Mucosa of rectum (tissue), 2 donors: ENCODE measurements around the gene CFDP1.

Experiments used
- H3K27ac ChIP-seq, 2 donors: one replicate each; pipeline ENCODE4 v1.7.0; 2013; ENCODE audit warnings: inconsistent platforms in 2 of 2, low read depth in 2 of 2, low read length in 2 of 2
- H3K27me3 ChIP-seq, 2 donors: one replicate each; pipeline ENCODE4 v1.7.0; 2013; ENCODE audit warnings: low read length in 2 of 2; ENCODE audit not compliant: control insufficient read depth in 2 of 2, insufficient read depth in 2 of 2
- H3K36me3 ChIP-seq, 2 donors: one replicate each; pipeline ENCODE4 v1.7.0; 2013; ENCODE audit warnings: low read length in 2 of 2; ENCODE audit not compliant: control insufficient read depth in 2 of 2, insufficient read depth in 2 of 2
- H3K4me1 ChIP-seq, 2 donors: one replicate each; pipeline ENCODE4 v1.7.0; 2013; ENCODE audit warnings: low read length in 2 of 2, mild to moderate bottlenecking in 1 of 2; ENCODE audit not compliant: control insufficient read depth in 2 of 2, insufficient read depth in 2 of 2
- H3K4me3 ChIP-seq, 2 donors: one replicate each; pipeline ENCODE4 v1.7.0; 2013; ENCODE audit warnings: low read length in 2 of 2
- H3K9ac ChIP-seq, 2 donors: one replicate each; pipeline ENCODE4 v1.7.0; 2013; ENCODE audit warnings: low read length in 2 of 2, low read depth in 1 of 2, mild to moderate bottlenecking in 1 of 2
- H3K9me3 ChIP-seq, 2 donors: one replicate each; pipeline ENCODE4 v1.7.0; 2013; ENCODE audit warnings: low read length in 2 of 2; ENCODE audit not compliant: control insufficient read depth in 2 of 2
- donor health status: healthy.
- donor health status: Normal muscosa, but diverticular disease.

Gene CFDP1

DNA sequence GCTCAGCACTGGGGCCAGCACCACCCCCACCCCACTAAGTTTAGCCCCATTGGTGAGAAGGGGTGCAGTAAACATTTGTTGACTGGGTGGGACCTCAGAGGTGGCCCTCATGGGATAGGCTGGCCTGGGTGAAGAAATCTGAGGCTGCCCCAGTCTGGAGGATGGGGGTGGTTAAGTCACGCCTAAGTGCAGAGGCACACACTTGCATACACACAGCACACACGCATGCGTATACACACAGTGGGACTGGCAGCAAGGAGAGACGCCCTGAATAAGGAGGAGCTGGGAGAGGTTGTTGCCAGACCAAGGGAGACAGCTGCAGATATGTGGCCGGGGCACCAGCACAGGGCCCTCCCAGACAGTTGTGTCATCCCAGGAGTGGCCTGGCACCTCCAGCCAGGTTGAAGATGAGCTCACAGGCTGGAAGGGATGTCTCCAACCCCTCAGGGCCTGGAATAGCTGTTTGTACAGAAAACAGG, 178.9 kb downstream of the CFDP1 start:
- H3K9ac ChIP-seq: no peak overlapping the region
- peaks cover 53 to 60% of the 10 kb centered on the region in 2 donors for H3K4me1 ChIP-seq

DNA sequence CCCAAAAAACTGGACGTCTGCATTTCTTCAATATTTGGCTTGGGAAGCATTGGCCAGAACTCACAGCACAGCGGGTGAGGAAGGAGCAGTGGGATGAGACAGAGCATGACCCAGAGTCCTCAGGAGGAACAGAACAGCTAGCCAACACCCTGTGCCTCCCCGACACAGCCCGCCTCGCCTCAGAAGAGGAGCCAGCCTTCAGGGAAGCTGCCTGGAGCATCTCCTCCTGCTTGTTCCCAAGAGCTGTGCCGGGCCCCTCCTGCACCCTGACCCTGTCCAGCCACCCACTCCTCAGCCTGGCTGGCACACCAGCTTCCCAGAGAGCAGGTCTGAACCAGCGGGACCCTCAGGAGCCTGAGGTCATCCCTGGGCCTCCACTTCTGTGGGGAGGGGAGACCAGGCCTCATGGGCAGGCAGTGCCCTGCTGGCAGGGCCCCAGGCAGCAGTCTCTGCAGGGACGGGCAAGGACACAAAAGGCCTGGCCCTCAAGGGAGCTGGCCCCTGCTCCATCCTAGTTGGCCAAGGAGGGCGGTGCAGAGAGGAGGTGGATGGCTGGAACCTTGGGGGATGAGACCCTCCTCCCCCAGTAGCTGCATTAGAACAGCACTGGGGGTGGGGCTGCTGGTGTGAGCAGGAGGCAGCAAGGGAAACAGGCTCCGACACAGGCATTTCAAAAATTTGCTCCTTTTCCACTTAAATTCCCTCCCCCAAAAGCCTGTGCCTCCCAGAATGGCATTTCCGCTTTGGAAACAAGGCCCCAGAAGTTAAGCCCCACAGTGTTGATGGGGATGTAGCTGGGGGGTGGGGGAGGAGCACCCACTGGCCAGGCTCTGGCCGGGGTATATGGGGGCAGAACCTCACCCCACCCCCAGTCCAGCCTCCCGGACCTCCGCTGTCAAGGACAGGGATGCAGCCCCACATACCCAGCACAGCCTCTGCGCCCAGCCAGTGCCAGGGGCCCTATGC, 180.1 kb downstream of the CFDP1 start:
- peaks cover 60 to 72% of the 10 kb centered on the region in 2 donors for H3K4me1 ChIP-seq
- H3K4me3 ChIP-seq: no peak overlapping the region
- H3K9me3 ChIP-seq: no peaks in the 10 kb centered on the region
- H3K9ac ChIP-seq: no peak overlapping the region
- peaks cover 0 to 3% of the 10 kb centered on the region in 2 donors for H3K27me3 ChIP-seq
- no peaks in the 10 kb centered on the region for H3K36me3 ChIP-seq
- peak overlapping the region; percentile 15 to 23 for H3K27ac ChIP-seq

More for the DNA sequence above, 178.9 kb downstream of the CFDP1 start:
- Histone ChIP-seq H3K36me3 (no peaks in the 10 kb centered on the region), H3K9me3 (no peaks in the 10 kb centered on the region), H3K27ac (peak overlapping the region; percentile 32 to 70), H3K4me3 (no peak overlapping the region), H3K27me3 (peaks cover 0 to 3% of the 10 kb centered on the region in 2 donors)

DNA sequence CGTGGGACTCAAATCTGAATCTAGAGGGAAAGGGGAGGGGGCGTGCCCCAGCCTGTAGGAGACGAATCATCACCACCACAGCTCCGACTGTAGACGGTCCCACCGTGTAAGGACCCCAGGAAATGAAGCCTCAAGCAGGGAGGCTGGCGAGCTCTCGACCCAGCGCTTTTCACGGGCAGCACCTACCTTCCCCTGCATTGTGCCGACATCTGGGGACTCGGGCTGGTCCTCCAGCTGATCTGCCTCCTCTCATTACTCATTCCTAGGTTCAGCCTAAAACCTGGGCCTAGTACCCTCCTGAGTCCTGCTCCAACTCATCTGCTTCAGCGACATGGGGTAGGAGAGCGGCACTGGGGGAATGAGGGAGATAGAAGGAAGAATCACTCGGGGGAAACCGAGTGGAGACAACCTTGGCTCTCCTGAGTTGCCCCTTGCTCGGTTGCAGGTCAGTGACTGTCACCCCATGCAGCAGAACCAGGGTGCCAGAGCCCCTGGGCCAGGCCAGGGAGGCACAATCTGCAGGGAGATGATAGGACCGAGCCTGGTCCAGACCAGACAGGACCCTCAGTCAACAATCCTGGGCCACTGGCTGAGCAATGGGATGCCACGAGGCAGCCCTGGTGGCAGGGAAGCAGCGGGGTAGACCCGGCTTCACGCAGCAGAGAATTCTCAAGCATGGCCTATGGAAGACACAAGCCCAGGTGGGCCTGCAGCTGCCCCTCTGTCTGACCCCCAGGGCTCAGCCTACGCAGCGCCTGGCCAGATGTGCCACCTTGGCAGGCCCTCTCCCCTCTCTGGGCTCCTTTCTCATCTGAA, 181.0 kb downstream of the CFDP1 start:
- H3K27me3 ChIP-seq: peaks cover 0 to 3% of the 10 kb centered on the region in 2 donors
- peak overlapping the region; percentile 32 to 55 for H3K4me3 ChIP-seq
- H3K9me3 ChIP-seq: no peaks in the 10 kb centered on the region
- H3K36me3 ChIP-seq: no peaks in the 10 kb centered on the region
- H3K9ac ChIP-seq: peak overlapping the region in 1 of 2 donors; percentile 55
- H3K27ac ChIP-seq: peak overlapping the region; percentile 75 to 80
- peaks cover 61 to 73% of the 10 kb centered on the region in 2 donors for H3K4me1 ChIP-seq

DNA sequence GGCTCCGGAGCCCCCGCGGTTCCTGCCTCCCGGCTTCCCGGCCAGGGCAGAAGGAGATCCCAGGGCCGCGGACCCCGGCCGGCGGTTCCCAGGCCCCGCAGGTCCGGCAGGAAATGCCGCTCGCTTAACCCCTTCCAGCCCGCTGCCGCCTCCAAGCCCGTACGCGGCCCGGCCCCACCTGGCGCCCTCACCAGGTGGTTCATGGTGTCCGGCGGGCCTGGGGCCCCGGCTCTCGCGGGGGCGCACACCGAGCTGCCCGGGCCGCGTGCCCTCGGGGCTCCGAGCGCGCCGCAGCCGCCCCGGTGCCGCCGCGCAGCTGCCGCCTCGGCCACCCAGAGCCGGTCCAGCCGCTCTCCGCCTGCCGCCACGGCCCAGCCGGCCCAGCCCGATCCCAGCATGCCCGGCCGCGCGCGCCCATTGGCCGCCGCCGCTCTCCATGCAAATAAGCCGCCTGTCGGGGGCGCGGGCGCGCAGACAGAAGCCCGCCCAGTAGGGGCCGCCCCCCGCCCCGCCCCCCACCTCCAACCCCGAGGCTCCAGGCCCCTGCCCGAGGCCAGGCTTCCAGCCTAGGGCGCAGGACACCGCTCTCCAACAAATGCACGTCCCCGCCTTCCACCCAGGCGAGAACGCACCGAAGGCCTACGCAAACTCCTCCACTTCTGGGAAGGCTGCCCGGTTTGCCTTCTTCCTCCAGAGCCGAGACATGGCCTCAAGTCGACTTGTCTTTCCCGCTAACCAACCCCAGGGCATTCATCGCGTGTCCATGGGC, 181.8 kb downstream of the CFDP1 start, which contains the start of gene BCAR1:
Gene BCAR1 (minus strand): TSS at position 345 of the 769 bp plus-strand sequence. CDS start 142 bp downstream, at position 203.
- peak within 1 kb of the TSS; percentile 86 to 90 for H3K4me3 ChIP-seq
- no peaks in the 10 kb centered on the region for H3K36me3 ChIP-seq
- H3K4me1 ChIP-seq: peaks cover 54 to 70% of the 10 kb centered on the region in 2 donors
- H3K27me3 ChIP-seq: peaks cover 0 to 3% of the 10 kb centered on the region in 2 donors
- peak within 1 kb of the TSS; percentile 95 to 97 for H3K9ac ChIP-seq
- H3K9me3 ChIP-seq: no peaks in the 10 kb centered on the region
- peak within 1 kb of the TSS; percentile 95 to 97 for H3K27ac ChIP-seq

DNA sequence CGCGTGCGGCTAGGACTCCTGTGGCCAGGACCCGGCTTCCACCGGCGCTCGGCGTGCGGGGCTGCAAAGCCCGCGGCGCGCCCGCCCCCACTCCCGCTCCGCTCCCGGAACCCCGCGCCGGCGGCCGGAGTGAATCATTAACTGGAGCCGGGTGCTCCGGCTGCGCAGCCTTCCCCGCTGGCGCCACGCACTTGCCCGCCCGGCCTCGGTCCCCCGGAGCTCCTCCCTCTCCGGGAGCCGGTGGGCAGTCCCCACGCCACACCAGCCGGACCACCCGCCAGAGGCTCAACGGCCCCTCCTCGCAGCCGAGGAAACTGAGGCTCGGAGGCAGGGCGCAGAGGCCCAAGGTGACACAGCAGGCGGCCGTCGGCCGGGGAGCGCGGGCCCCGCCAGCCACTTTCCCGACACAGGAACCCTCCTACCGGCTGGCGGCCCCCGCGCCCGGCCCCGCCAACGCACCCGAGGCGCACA, 182.5 kb downstream of the CFDP1 start:
- Histone ChIP-seq H3K36me3 (no peaks in the 10 kb centered on the region), H3K9ac (peak overlapping the region; percentile 95 to 97), H3K27me3 (peaks cover 0 to 3% of the 10 kb centered on the region in 2 donors), H3K4me1 (peaks cover 51 to 70% of the 10 kb centered on the region in 2 donors), H3K27ac (peak overlapping the region; percentile 95 to 97), H3K4me3 (peak overlapping the region; percentile 86 to 90), H3K9me3 (no peaks in the 10 kb centered on the region)

DNA sequence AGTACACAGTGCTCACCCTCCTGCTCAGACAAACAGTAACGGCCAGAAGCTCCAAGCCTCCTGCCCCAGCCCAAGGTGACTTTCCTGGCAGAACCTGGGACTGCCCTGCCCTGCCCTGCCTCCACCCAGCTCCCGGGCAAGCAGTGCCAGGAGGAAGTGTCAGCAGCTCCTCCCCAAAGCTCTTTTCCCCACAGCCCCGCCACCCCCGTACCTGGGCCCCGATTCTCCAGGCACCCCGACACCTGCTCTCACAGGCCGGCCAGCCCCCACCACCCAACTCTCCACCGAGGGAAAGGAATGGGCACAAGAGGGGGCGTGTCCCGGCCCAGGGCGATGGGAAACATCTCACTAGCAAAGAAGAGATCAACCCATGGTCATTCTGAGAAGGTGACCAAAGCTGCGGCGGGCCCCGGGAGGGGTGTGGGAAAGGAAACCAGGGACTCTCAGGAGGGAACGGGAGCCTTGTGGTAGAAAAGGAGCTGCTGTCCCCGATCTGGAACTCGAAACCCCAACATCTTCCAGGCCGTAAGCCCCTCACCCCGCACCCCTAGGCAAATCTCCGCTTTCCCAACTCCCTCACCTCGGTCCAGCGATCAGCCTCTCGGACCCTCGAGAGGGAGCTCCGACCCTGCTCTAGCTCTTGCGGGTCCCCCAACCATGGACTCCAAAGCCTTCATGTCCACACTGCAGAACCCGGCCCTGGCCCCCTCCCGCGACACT, 183.1 kb downstream of the CFDP1 start:
- peaks cover 57 to 74% of the 10 kb centered on the region in 2 donors for H3K4me1 ChIP-seq
- H3K9me3 ChIP-seq: no peaks in the 10 kb centered on the region
- H3K4me3 ChIP-seq: peak overlapping the region; percentile 86 to 90
- peak overlapping the region; percentile 95 to 97 for H3K9ac ChIP-seq
- peak overlapping the region; percentile 95 to 97 for H3K27ac ChIP-seq
- peaks cover 0 to 3% of the 10 kb centered on the region in 2 donors for H3K27me3 ChIP-seq
- H3K36me3 ChIP-seq: no peaks in the 10 kb centered on the region

DNA sequence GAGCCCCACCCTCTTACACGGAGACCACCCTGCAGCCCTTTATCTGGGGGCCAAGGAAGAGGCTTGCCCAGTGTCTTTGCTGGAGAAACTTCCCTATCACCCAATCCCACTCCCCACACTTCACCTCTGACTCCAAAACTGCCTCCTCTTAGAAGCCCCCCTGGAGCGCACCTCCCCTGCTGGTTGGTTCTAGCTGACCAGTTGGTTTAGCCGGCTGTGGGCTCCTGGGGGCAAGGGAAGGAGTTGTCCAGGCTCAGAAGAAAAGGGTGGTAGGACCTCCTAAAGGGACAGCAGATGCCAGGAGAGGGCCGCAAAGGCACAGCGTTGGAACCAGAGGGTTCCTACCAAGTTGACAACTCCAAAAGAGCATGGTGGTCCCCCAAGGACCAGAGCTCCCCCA, 183.9 kb downstream of the CFDP1 start:
- Histone ChIP-seq H3K36me3 (no peaks in the 10 kb centered on the region), H3K27me3 (peaks cover 0 to 3% of the 10 kb centered on the region in 2 donors)

DNA sequence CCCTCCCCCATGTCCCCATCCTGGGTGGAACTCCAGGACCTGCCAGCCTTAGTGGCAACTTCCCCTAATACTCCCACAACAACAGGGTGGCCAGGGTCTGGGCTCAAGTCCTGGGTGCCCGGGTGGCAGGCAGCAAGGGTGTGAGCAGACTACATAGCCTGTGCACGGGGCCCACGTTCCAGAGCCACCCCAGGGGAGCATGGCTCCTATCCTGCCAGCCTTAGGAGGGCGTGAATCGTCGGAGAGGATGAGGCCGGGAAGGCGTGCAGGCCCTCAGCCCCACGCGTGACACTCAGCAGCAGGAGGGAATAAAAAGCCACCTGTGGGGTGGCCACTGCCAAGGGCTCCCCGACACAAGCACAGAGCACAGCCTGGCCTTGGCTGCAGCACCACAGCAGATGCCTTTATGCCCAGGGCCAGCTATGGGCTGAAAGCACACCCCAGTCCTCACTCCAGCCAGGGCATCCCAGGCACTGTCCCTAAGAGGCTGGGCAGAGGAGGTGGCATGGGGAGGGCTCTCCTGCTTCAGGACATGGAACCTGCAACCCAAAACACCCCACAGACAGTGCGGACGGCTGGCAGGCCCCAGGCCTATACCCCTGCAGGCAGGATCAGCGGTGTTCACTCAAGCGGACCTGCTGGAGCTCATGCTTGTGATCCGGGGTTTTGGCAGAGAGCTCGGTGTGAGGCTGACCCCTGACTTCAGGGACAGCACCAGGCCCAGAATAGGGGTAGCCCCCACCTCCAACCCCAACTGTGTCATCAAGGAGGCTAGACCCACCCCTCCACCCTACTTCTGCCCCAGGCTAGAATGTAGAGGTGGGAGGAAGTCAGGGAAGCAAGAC, 184.5 kb downstream of the CFDP1 start:
- Histone ChIP-seq H3K36me3 (no peaks in the 10 kb centered on the region), H3K27ac (peak overlapping the region; percentile 49 to 95), H3K9ac (peak overlapping the region; percentile 60 to 97), H3K4me3 (peak overlapping the region; percentile 26 to 86), H3K9me3 (no peaks in the 10 kb centered on the region), H3K27me3 (peaks cover 0 to 3% of the 10 kb centered on the region in 2 donors), H3K4me1 (peaks cover 61 to 75% of the 10 kb centered on the region in 2 donors)

More for the DNA sequence above, 183.9 kb downstream of the CFDP1 start:
- H3K4me1 ChIP-seq: peaks cover 59 to 74% of the 10 kb centered on the region in 2 donors
- peak overlapping the region; percentile 86 to 90 for H3K4me3 ChIP-seq
- peak overlapping the region; percentile 95 to 97 for H3K27ac ChIP-seq
- no peaks in the 10 kb centered on the region for H3K9me3 ChIP-seq
- peak overlapping the region; percentile 60 to 97 for H3K9ac ChIP-seq
